Gastrocnemius medialis (tissue), 4 donors: ENCODE data around the gene WNT9B. TPM values are rescaled to one million over a fixed set of nuclear protein-coding genes. Genes with fewer than 3 reads are reported as not detected.

ENCODE experiments used
- ATAC-seq, 2 donors: fragments of 150-250 bp; one replicate each; pipeline ENCODE4 v1.9.1; 2016
- DNase-seq, 2 donors: peaks; one replicate each; pipeline ENCODE4 v3.0.0-alpha.2; 2019
- H3K27ac ChIP-seq, 4 donors: fragments of 200-600 bp; sonication (generic); 1 replicate in 1 of 4; 2 replicates in 3 of 4; pipeline ENCODE4 v1.5.1; 2016 to 2018; ENCODE audit warnings: mild to moderate bottlenecking in 2 of 4, moderate library complexity in 1 of 4
- H3K27me3 ChIP-seq, 3 donors: fragments of 200-600 bp; sonication (generic) in 2 of 3; 1 replicate in 1 of 3; 2 replicates in 2 of 3; pipeline versions ENCODE4 v1.5.1 to v1.6.0; 2016 to 2019; ENCODE audit warnings: mild to moderate bottlenecking in 1 of 3, moderate library complexity in 1 of 3
- H3K36me3 ChIP-seq, 2 donors: fragments of 200-600 bp; sonication (generic) in 1 of 2; one replicate each; pipeline ENCODE4 v1.5.1; 2017 to 2018
- H3K4me1 ChIP-seq, 2 donors: fragments of 200-600 bp; sonication (generic) in 1 of 2; one replicate each; pipeline ENCODE4 v1.5.1; 2016 to 2017; ENCODE audit warnings: mild to moderate bottlenecking in 2 of 2
- H3K4me3 ChIP-seq, 4 donors: fragments of 200-600 bp; sonication (generic) in 3 of 4; 1 replicate in 1 of 4; 2 replicates in 3 of 4; pipeline ENCODE4 v1.5.1; 2016 to 2019; ENCODE audit warnings: mild to moderate bottlenecking in 2 of 4
- H3K9me3 ChIP-seq, 3 donors: fragments of 200-600 bp; sonication (generic) in 2 of 3; 1 replicate in 1 of 3; 2 replicates in 2 of 3; pipeline ENCODE4 v1.5.1; 2016 to 2019
- POLR2A ChIP-seq, 2 donors: fragments of 450-650 bp; IDR thresholded peaks; one replicate each; pipeline ENCODE4 v1.6.1; 2017; ENCODE audit warnings: antibody characterized with exemption in 2 of 2, mild to moderate bottlenecking in 2 of 2, moderate library complexity in 2 of 2
- in situ Hi-C, 4 donors: fragments of 200-750 bp; cut with MboI; loops; one replicate each; pipeline versions ENCODE4 v1.15.0 to v1.8.0; 2017; ENCODE audit warnings: low sequenced_read_pairs in 4 of 4
- intact Hi-C: fragments of 100-400 bp; cut with DNase I; formaldehyde crosslinking; loops from one replicate; pipeline ENCODE4 v1.15.1; 2023; ENCODE audit warnings: low total_unique reads
- total RNA-seq, 4 donors: library from RNA; depleted of rRNA; stranded (reverse); fragments of >200 nt; gene quantifications; one replicate each; pipeline versions ENCODE4 v1.1.0 to v1.2.3, GENCODE V29; 2016
- TF ChIP-seq, protein P1 (sequence below), 5 experiments: fragments of 450-650 bp in 3 of 5; fragments of 200-600 bp in 2 of 5; sonication (generic) in 2 of 5; IDR thresholded peaks in 4 of 5; conservative IDR thresholded peaks in 1 of 5; 1 replicate in 4 of 5; 2 replicates in 1 of 5; pipeline ENCODE4 v1.5.1; 2016 to 2019; ENCODE audit warnings: antibody characterized with exemption in 5 of 5, mild to moderate bottlenecking in 3 of 5, moderate library complexity in 3 of 5

WNT9B gene
- total RNA-seq, 4 donors from 2014 or later: 0.40 TPM; not detected in 3

DNA sequence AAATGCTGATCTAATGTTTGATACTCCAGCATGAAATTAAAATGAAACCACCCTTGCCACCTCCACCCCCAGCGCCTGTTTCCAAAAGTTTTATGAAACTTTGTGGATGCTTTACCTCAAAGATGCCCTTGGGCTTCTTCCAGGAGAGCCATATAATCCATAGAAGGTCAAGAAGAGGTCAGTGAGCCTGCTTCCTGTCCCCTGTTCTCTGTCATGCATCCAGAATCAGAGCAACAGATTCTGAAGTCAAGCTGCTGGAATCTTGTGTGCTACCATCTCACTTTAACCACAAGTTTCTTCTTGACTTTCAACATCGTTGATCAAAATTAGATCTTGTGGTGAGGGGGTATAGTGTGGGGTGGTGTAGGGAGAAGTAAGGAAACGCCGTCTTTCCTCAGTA lies 80.2 kb downstream of the WNT9B start:
- Histone ChIP-seq H3K4me3 (no peak overlapping the region), H3K27ac (no peak overlapping the region), H3K4me1 (peaks cover 3 to 16% of the 10 kb centered on the region in 2 donors), H3K27me3 (no peaks in the 10 kb centered on the region), H3K9me3 (no peaks in the 10 kb centered on the region), H3K36me3 (peaks cover 4 to 66% of the 10 kb centered on the region in 2 donors)
- TF ChIP-seq, protein P1, sequence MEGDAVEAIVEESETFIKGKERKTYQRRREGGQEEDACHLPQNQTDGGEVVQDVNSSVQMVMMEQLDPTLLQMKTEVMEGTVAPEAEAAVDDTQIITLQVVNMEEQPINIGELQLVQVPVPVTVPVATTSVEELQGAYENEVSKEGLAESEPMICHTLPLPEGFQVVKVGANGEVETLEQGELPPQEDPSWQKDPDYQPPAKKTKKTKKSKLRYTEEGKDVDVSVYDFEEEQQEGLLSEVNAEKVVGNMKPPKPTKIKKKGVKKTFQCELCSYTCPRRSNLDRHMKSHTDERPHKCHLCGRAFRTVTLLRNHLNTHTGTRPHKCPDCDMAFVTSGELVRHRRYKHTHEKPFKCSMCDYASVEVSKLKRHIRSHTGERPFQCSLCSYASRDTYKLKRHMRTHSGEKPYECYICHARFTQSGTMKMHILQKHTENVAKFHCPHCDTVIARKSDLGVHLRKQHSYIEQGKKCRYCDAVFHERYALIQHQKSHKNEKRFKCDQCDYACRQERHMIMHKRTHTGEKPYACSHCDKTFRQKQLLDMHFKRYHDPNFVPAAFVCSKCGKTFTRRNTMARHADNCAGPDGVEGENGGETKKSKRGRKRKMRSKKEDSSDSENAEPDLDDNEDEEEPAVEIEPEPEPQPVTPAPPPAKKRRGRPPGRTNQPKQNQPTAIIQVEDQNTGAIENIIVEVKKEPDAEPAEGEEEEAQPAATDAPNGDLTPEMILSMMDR (IDR thresholded peaks at IDR 0.05 in 4 of 5, conservative IDR thresholded peaks at IDR 0.05 in 1 of 5): no peak
- no peak for TF ChIP-seq POLR2A (IDR thresholded peaks at IDR 0.05)
- intact Hi-C loops (no loop called here), in situ Hi-C loops (loop anchor here in 1 of 4 donors (25.0 kb wide), 1 partner anchor 206 kb away; no protein-coding TSS in a partner anchor)
- DNase-seq (no peak), ATAC-seq (no peak)

DNA sequence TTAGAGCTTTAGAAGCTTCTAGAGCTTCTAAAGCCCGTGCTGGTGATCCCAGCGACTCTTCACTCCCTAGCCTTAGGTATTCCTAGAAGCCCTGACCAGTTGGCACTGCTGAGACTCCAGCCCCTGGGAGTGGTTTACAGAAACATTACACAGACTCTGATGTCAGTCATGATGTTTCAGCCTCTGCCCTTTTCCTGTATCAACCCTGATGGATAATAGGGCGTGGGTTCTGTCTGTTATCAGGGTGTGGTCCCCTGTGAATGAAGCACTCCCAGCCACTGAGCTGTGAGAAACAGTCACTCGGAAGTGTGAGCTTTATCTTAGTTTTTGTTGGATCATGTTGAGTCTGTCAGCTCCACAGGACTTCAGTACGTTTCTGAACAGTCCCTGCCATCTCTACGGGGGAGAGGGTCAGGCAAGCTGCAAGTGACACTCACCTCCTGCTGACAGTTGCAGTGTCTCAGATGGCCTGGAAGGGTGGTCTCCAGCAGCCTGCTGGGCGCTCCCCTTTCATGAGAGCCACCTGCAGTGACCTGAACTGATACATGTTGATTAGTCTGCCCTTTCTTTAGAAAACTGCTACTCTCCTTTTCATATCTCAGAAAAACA lies 84.4 kb downstream of the WNT9B start:
- TF ChIP-seq, protein P1 (IDR thresholded peaks at IDR 0.05 in 4 of 5, conservative IDR thresholded peaks at IDR 0.05 in 1 of 5): no peak
- no peak for TF ChIP-seq POLR2A (IDR thresholded peaks at IDR 0.05)
- ATAC-seq (no peak), DNase-seq (no peak)
- Histone ChIP-seq H3K9me3 (no peaks in the 10 kb centered on the region), H3K27ac (no peak overlapping the region), H3K4me1 (no peaks in the 10 kb centered on the region), H3K4me3 (no peak overlapping the region), H3K27me3 (no peaks in the 10 kb centered on the region), H3K36me3 (peaks cover 7 to 97% of the 10 kb centered on the region in 2 donors)
- in situ Hi-C loops (loop anchor here in 2 of 4 donors (5.0 to 25.0 kb wide), 2 partner anchors 67 to 202 kb away; no protein-coding TSS in a partner anchor), intact Hi-C loops (no loop called here)

Other genes starting within 250 kb of the WNT9B start
- under 1 TPM in 1 of 4 donors, not detected in 3; 0.19 TPM for gene WNT3, start 32.9 kb upstream of the WNT9B start, total RNA-seq
- 10 to 100 TPM; 25.3 to 32.9 (median 31.6) TPM for gene GOSR2, start 71.6 kb downstream of the WNT9B start, total RNA-seq
- under 1 TPM in 1 of 4 donors, not detected in 3; 0.49 TPM for gene RPRML, start 127.7 kb downstream of the WNT9B start, total RNA-seq